Stomach (tissue), 9 donors: ENCODE results near the gene ATP5MC2. TPM values are rescaled to one million over a fixed set of nuclear protein-coding genes. Genes with fewer than 3 reads are reported as not detected.
A peak's percentile ranks its signal among the peaks of the same experiment; 100 is the strongest.

Experiments used
- DNase-seq, 2 donors: peaks; one replicate each; pipeline versions ENCODE4 v3.0.0 to v3.0.0-alpha.2; 2013 to 2019
- H3K27ac ChIP-seq, 5 donors: fragments of 200-600 bp in 4 of 5; sonication (generic) in 4 of 5; one replicate each; pipeline ENCODE4 v1.5.1; 2013 to 2019; ENCODE audit warnings: mild to moderate bottlenecking in 1 of 5, moderate library complexity in 1 of 5
- H3K27me3 ChIP-seq, 3 donors: fragments of 200-600 bp; sonication (generic); one replicate each; pipeline ENCODE4 v1.5.1; 2017 to 2019; ENCODE audit warnings: mixed run types in 1 of 3
- H3K36me3 ChIP-seq, 4 donors: fragments of 200-600 bp; sonication (generic); 1 replicate in 3 of 4; 2 replicates in 1 of 4; pipeline ENCODE4 v1.5.1; 2016 to 2019
- H3K4me1 ChIP-seq, 4 donors: fragments of 200-600 bp; sonication (generic); one replicate each; pipeline ENCODE4 v1.5.1; 2016 to 2019
- H3K4me3 ChIP-seq, 4 donors: fragments of 200-600 bp; sonication (generic) in 3 of 4; one replicate each; pipeline ENCODE4 v1.5.1; 2016 to 2019; ENCODE audit warnings: mild to moderate bottlenecking in 1 of 4
- H3K9me3 ChIP-seq, 4 donors: fragments of 200-600 bp; sonication (generic); one replicate each; pipeline ENCODE4 v1.5.1; 2016 to 2019
- EP300 ChIP-seq: sonication (generic); formaldehyde crosslinking; IDR thresholded peaks from one replicate; pipeline ENCODE4 v1.6.1; 2017; ENCODE audit warnings: antibody characterized with exemption
- POLR2A ChIP-seq, 4 donors: fragments of 450-650 bp; IDR thresholded peaks; one replicate each; pipeline ENCODE4 v1.6.1; 2016; ENCODE audit warnings: antibody characterized with exemption in 4 of 4, control low read depth in 2 of 4, mild to moderate bottlenecking in 1 of 4, moderate library complexity in 1 of 4
- POLR2AphosphoS5 ChIP-seq, 3 donors: sonication (generic); formaldehyde crosslinking; IDR thresholded peaks; one replicate each; pipeline ENCODE4 v1.6.1; 2016; ENCODE audit warnings: antibody characterized with exemption in 3 of 3
- WGBS, 5 donors: extraction: QIAGEN DNeasy Blood & Tissue Kit in 3 of 5; methylation state at CpG; one replicate each; pipeline versions ENCODE4 v1.1.5 to v1.1.7; 2013 to 2018; 5-methylcytosine and 5-hydroxymethylcytosine counted together
- intact Hi-C: fragments of 100-400 bp; cut with DNase I; formaldehyde crosslinking; loops from one replicate; pipeline ENCODE4 v1.15.1; 2023; ENCODE audit warnings: low total_unique reads
- polyA plus RNA-seq, 3 donors: library from polyadenylated mRNA; stranded (reverse); fragments of 200-250 nt; gene quantifications; one replicate each; pipeline ENCODE4 v1.2.3, GENCODE V29; 2013
- total RNA-seq, 5 donors: library from RNA; depleted of rRNA; stranded (reverse); fragments of >200 nt; gene quantifications; one replicate each; pipeline versions ENCODE4 v1.1.0 to v1.2.3, GENCODE V29; 2014 to 2016
- TF ChIP-seq, protein P1 (sequence below), 7 experiments: fragments of 450-650 bp in 4 of 7; fragments of 200-600 bp in 3 of 7; sonication (generic) in 3 of 7; IDR thresholded peaks; one replicate each; pipeline ENCODE4 v1.5.1; 2016 to 2019; ENCODE audit warnings: antibody characterized with exemption in 7 of 7, control low read depth in 2 of 7, mild to moderate bottlenecking in 1 of 7
- donor health status: healthy with polysubstance abuse.
- donor health status: Bipolar disorder and iron deficiency.
- donor health status: healthy.

ATP5MC2 gene
- total and polyA plus RNA-seq, 8 donors: 75.0 to 864 (median 254) TPM

DNA sequence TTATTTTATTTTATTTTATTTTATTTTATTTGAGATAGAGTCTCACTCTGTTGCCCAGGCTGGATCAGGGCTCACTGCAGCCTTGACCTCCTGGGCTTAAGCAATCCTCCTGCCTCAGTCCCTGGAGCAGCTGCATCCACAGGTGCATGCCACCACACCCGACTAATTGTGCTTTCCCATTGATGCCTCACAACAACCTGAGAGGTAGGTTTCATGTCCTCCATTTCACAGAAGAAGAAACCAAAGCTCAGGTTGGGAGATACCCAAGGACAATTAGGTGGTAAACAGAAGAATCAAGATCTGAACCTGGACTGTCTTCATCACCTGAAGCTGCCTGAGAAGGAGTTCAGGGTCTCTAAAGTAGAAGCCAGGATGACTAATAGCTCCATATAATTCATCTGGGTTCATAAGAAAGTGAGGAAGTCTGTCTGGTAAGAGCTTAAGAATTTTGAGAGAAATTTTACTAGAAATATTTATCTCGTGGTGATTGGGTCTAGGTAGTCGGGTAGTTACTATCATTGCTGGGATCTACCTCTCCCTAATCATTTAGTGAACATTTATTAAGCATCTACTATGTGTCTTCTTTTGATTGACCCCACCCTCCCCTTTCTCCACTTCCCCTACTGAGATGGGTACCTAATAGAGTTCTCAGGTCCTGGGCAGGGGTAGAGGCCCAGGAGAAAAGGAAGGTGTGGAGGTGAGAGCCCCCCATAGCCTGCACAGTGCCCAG lies 23.2 kb upstream of the ATP5MC2 start:
- Histone ChIP-seq H3K9me3 (no peaks in the 10 kb centered on the region), H3K36me3 (no peaks in the 10 kb centered on the region), H3K4me3 (no peak overlapping the region), H3K27me3 (peaks cover 6 to 99% (median 72%) of the 10 kb centered on the region in 3 donors), H3K27ac (no peak overlapping the region), H3K4me1 (peaks cover 18 to 32% (median 28%) of the 10 kb centered on the region in 4 donors)
- 45 to 57% (median 50%) methylated on average over 3 of the region's 3 CpGs for WGBS, 5 donors
- TF ChIP-seq, protein P1, sequence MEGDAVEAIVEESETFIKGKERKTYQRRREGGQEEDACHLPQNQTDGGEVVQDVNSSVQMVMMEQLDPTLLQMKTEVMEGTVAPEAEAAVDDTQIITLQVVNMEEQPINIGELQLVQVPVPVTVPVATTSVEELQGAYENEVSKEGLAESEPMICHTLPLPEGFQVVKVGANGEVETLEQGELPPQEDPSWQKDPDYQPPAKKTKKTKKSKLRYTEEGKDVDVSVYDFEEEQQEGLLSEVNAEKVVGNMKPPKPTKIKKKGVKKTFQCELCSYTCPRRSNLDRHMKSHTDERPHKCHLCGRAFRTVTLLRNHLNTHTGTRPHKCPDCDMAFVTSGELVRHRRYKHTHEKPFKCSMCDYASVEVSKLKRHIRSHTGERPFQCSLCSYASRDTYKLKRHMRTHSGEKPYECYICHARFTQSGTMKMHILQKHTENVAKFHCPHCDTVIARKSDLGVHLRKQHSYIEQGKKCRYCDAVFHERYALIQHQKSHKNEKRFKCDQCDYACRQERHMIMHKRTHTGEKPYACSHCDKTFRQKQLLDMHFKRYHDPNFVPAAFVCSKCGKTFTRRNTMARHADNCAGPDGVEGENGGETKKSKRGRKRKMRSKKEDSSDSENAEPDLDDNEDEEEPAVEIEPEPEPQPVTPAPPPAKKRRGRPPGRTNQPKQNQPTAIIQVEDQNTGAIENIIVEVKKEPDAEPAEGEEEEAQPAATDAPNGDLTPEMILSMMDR (IDR thresholded peaks at IDR 0.05): no peak
- no peak for TF ChIP-seq EP300
- no peak for TF ChIP-seq POLR2A (IDR thresholded peaks at IDR 0.05)
- no peak for DNase-seq
- intact Hi-C loops: no loop called here

DNA sequence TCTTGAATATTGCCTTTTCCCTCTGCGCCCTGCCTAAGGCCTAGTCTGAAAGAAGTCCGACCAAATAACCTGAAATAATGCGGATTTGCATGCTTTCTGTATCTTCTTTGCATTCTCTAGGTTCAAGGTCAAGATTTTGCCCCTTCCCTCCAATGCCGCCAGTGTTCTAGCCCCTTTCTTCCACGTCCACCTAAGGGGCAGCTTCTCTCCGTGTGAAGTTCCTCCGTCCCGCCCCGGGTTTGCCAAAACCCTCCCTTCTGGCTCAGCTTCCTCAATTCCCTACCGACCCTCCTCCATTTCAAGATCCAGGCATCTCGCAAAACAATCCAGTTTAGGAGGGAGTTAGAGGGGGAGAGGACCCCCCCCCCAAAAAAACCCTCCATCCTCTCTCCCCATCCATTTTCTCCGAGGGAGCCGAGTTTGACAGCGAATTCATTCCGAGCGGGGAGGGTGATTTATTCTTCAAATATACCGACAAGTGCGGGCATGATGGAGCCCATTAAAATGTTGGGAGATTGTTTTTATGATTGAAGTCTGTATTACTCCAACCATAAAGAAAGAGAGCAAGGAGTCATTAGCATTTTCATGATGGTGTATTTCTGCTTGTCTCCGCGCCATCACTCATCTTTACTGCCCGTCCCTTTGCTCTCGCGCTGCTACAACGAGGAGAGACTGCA lies 20.9 kb upstream of the ATP5MC2 start:
- Histone ChIP-seq H3K4me3 (peak overlapping the region; percentile 18 to 38 (median 22)), H3K9me3 (no peaks in the 10 kb centered on the region), H3K4me1 (peaks cover 18 to 29% (median 28%) of the 10 kb centered on the region in 4 donors), H3K27me3 (peaks cover 6 to 99% (median 67%) of the 10 kb centered on the region in 3 donors), H3K36me3 (no peaks in the 10 kb centered on the region), H3K27ac (no peak overlapping the region)
- intact Hi-C loops: no loop called here
- TF ChIP-seq, protein P1 (IDR thresholded peaks at IDR 0.05): no peak
- TF ChIP-seq POLR2AphosphoS5 (IDR thresholded peaks at IDR 0.05) (no peak), POLR2A (IDR thresholded peaks at IDR 0.05) (no peak), EP300 (no peak)
- WGBS, 5 donors: 15 to 27% (median 21%) methylated on average over 24 of the region's 24 CpGs
- DNase-seq: peak in 1 of 2 donors; percentile 36

DNA sequence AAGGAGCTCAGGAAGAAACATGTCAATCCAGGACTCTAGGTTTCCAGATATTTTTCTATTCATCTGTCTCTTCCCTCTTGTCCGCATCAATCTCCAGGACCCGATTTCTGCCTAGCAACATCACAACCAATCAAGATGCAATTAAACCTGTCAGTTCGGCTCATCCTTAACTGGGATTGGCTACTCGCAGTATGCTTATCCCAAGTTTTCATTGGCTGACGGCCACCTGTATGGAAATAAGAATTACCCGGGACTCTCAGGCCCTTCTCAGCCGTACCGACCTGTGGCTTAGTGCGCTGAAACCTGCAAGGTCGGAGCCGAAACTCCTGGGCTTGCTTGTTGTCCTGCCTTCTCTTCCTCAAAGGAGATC lies 20.4 kb upstream of the ATP5MC2 start:
- Histone ChIP-seq H3K4me3 (peak overlapping the region; percentile 18 to 38 (median 22)), H3K4me1 (peaks cover 18 to 28% (median 27%) of the 10 kb centered on the region in 4 donors), H3K27me3 (peaks cover 6 to 97% (median 67%) of the 10 kb centered on the region in 3 donors), H3K27ac (no peak overlapping the region), H3K36me3 (no peaks in the 10 kb centered on the region), H3K9me3 (no peaks in the 10 kb centered on the region)
- intact Hi-C loops: no loop called here
- peak in 1 of 3 donors; percentile 18 for TF ChIP-seq POLR2AphosphoS5 (IDR thresholded peaks at IDR 0.05)
- TF ChIP-seq EP300: no peak
- 3 to 17% (median 4%) methylated on average over 11 of the region's 11 CpGs for WGBS, 5 donors
- DNase-seq: peak; percentile 86 to 92

DNA sequence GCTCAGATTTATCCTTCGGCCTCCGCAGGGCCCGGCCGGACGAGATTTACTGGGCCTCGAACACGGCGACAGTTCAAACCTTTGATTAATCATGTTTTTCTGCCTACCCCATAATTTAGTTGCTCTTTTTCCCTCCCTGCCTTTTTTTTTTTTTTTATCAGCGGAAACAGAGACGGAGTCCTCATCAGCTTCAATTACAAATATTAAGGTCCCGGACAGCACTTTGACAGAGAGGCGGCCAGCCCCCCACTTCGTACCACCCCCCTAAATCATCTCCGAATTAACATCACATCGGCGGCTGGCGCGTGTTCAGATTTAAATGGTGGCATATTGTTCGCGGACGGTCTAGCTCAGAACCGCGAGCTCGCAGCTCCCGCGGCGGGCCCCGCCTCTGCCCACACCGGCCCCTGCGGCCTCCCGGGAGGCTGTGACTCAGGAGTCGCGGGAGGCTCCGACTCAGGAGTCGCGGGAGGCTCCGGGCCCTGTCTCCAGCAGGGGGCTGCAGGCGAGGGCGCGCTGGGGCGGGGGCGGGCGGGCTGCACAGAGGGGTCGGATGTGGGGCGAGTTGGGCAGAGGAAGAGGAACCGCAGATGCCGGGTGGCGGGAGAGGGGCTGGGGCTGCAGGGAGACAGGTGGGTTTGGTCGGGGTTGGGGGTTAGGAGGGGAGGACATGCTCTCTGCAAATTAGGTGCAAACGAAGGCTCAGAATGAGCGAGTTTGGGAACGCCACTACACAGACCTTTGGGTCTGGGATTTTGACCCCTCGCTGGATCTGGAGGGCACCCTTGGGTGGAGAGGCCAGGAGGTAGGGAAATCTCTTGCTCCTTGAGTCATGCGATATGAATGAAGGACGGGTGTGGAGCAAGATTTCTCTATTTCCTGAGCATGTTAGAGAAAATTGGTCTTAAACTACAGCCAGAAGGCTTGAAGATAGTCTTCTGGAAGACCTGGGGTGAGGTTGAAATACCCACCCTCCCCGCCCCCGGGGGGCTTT lies 19.6 kb upstream of the ATP5MC2 start:
- peaks cover 18 to 28% (median 27%) of the 10 kb centered on the region in 4 donors for H3K4me1 ChIP-seq
- WGBS, 5 donors: 3 to 12% (median 5%) methylated on average over 42 to 57 of the region's 57 CpGs
- intact Hi-C loops: no loop called here
- H3K4me3 ChIP-seq: peak overlapping the region; percentile 18 to 38 (median 28)
- H3K27ac ChIP-seq: no peak overlapping the region
- peak; percentile 46 to 79 for DNase-seq
- TF ChIP-seq, protein P1 (IDR thresholded peaks at IDR 0.05): no peak
- TF ChIP-seq POLR2A (IDR thresholded peaks at IDR 0.05) (no peak), EP300 (no peak), POLR2AphosphoS5 (IDR thresholded peaks at IDR 0.05) (no peak)
- H3K36me3 ChIP-seq: no peaks in the 10 kb centered on the region
- H3K9me3 ChIP-seq: no peaks in the 10 kb centered on the region
- H3K27me3 ChIP-seq: peaks cover 6 to 95% (median 67%) of the 10 kb centered on the region in 3 donors
